Astrocyte (in vitro differentiated cells and primary cell): ENCODE results near the gene CCDC71.

Source experiments
- EZH2 ChIP-seq: IDR thresholded peaks from 2 replicates; pipeline ENCODE4 v1.6.1; 2012; ENCODE audit warnings: mild to moderate bottlenecking, low read length, inconsistent platforms; ENCODE audit not compliant: insufficient read depth
- TF ChIP-seq, protein P1 (sequence below): IDR thresholded peaks from 2 replicates; pipeline ENCODE4 v1.5.1; 2011; ENCODE audit warnings: low read depth, mild to moderate bottlenecking, inconsistent platforms, low read length, moderate library complexity; ENCODE audit not compliant: insufficient read depth

- TF ChIP-seq, protein P1, sequence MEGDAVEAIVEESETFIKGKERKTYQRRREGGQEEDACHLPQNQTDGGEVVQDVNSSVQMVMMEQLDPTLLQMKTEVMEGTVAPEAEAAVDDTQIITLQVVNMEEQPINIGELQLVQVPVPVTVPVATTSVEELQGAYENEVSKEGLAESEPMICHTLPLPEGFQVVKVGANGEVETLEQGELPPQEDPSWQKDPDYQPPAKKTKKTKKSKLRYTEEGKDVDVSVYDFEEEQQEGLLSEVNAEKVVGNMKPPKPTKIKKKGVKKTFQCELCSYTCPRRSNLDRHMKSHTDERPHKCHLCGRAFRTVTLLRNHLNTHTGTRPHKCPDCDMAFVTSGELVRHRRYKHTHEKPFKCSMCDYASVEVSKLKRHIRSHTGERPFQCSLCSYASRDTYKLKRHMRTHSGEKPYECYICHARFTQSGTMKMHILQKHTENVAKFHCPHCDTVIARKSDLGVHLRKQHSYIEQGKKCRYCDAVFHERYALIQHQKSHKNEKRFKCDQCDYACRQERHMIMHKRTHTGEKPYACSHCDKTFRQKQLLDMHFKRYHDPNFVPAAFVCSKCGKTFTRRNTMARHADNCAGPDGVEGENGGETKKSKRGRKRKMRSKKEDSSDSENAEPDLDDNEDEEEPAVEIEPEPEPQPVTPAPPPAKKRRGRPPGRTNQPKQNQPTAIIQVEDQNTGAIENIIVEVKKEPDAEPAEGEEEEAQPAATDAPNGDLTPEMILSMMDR, result no peak
- TF ChIP-seq EZH2, result no peak
Observed at GRCh38 chr3:49120096-49120437, 46.1 kb downstream of the CCDC71 start.
